ENCODE results near the gene IFT20. TPM values are rescaled to one million over a fixed set of nuclear protein-coding genes. Genes with fewer than 3 reads are reported as not detected.

The IFT20 gene
- total and polyA plus RNA-seq, 2 of the 13 experiments (the other 11 are each of a cell fraction or from before 2014, with no cell fraction given) = 28.0 to 37.8 TPM

- TF ChIP-seq THYN1 (CRISPR knock-in tag; IDR thresholded peaks at IDR 0.05; ENCODE audit: borderline replicate concordance, low read depth) (peak; percentile 95; the same call in 1 of the 2 replicates), GATA4 (IDR thresholded peaks at IDR 0.05; ENCODE audit: borderline replicate concordance, low read depth) (0 out of 2 replicates have a peak, but pooled peaks have one; percentile 54), NR2C2 (CRISPR knock-in tag; IDR thresholded peaks at IDR 0.05; ENCODE audit: borderline replicate concordance) (peak; percentile 96), SP2 (CRISPR knock-in tag; IDR thresholded peaks at IDR 0.05) (peak; percentile 85), ZNF549 (CRISPR knock-in tag; IDR thresholded peaks at IDR 0.05) (peak; percentile 71; the same call in 1 of the 2 replicates), PAXIP1 (CRISPR knock-in tag; conservative IDR thresholded peaks at IDR 0.05) (peak; percentile 57), ELK4 (CRISPR knock-in tag; IDR thresholded peaks at IDR 0.05; ENCODE audit: borderline replicate concordance) (peak; percentile 74; the same call in 1 of the 2 replicates), ELF3 (CRISPR knock-in tag; IDR thresholded peaks at IDR 0.05) (peak; percentile 86), ZSCAN31 (CRISPR knock-in tag; IDR thresholded peaks at IDR 0.05; ENCODE audit: low read depth) (peak; percentile 87), MAZ (IDR thresholded peaks at IDR 0.05; ENCODE audit: borderline replicate concordance, low read depth, low read length) (no peak), MAZ (CRISPR knock-in tag; IDR thresholded peaks at IDR 0.05; ENCODE audit: low read depth) (peak; percentile 77), PITX1 (CRISPR knock-in tag; IDR thresholded peaks at IDR 0.05) (peak; percentile 76; the same call in 1 of the 2 replicates), ZNF619 (CRISPR knock-in tag; IDR thresholded peaks at IDR 0.05) (no peak), TEAD3 (CRISPR knock-in tag; optimal IDR thresholded peaks at IDR 0.05; ENCODE audit: borderline replicate concordance) (peak; percentile 57), PLSCR1 (CRISPR knock-in tag; IDR thresholded peaks at IDR 0.05; ENCODE audit: borderline replicate concordance) (0 out of 2 replicates have a peak, but pooled peaks have one; percentile 23), ZNF205 (CRISPR knock-in tag; IDR thresholded peaks at IDR 0.05) (peak; percentile 84), ZNF552 (CRISPR knock-in tag; IDR thresholded peaks at IDR 0.05; ENCODE audit: borderline replicate concordance) (peak; percentile 46; the same call in 1 of the 2 replicates), MTF1 (CRISPR knock-in tag; IDR thresholded peaks at IDR 0.05) (peak; percentile 73; the same call in 1 of the 2 replicates), NR1H2 (CRISPR knock-in tag; IDR thresholded peaks at IDR 0.05; ENCODE audit: borderline replicate concordance, low read depth) (peak; percentile 62; the same call in 1 of the 2 replicates), ZNF20 (CRISPR knock-in tag; IDR thresholded peaks at IDR 0.05) (no peak), ARNTL (CRISPR knock-in tag; IDR thresholded peaks at IDR 0.05) (peak; percentile 41), ZNF776 (CRISPR knock-in tag; IDR thresholded peaks at IDR 0.05) (peak; percentile 68), NAIF1 (CRISPR knock-in tag; IDR thresholded peaks at IDR 0.05; ENCODE audit: borderline replicate concordance) (peak; percentile 34; the same call in 1 of the 2 replicates)
Measured at GRCh38 chr17:28357061-28357900, 22.0 kb upstream of the IFT20 start, which contains the start of gene POLDIP2 (continued).

Data from HepG2 (cell line).